ENCODE data around the gene TCOF1.
"Not testable (repeated sequence)": the region's sequence is repeated elsewhere in the genome, so short reads cannot be mapped to it uniquely, and the experiment has no call there.

The TCOF1 gene

GRCh38 chr5:150412319-150413175 is 55.0 kb downstream of the TCOF1 start, which contains the start of gene CD74:
TSS of gene CD74 (minus strand) at chr5:150412910. CDS start at chr5:150412749, 161 bp downstream.
- peak within 1 kb of the TSS; percentile 90 for H2AFZ ChIP-seq (ENCODE audit: low read length)
- peak within 1 kb of the TSS; percentile 38 to 42 for H3K4me3 ChIP-seq (ENCODE audit: low read length in 2 of 2)
- no peak within 1 kb of the TSS for H3K27ac ChIP-seq (replicated peaks; ENCODE audit: low read length)
- H3K23ac ChIP-seq (ENCODE audit: low read depth, low read length, poor library complexity): no peak within 1 kb of the TSS
- H2BK120ac ChIP-seq (ENCODE audit: low read depth, low read length): no peak within 1 kb of the TSS
- H3K4me1 ChIP-seq (ENCODE audit: control insufficient read depth in 2 of 2, insufficient read depth in 1 of 2, low read depth in 1 of 2, low read length in 2 of 2): peaks cover 9 to 12% of the 10 kb centered on the region in 2 donors
- H2BK12ac ChIP-seq (ENCODE audit: low read length): no peak within 1 kb of the TSS
- H3K18ac ChIP-seq (ENCODE audit: low read length): peak within 1 kb of the TSS; percentile 79
- H3K4ac ChIP-seq (ENCODE audit: low read length): no peak within 1 kb of the TSS
- H3K36me3 ChIP-seq (replicated peaks in 1 of 2; ENCODE audit: control insufficient read depth in 2 of 2, insufficient read depth in 2 of 2, low read length in 2 of 2): no peaks in the 10 kb centered on the region
- H2BK15ac ChIP-seq (ENCODE audit: low read length): peak within 1 kb of the TSS; percentile 30
- no peaks in the 10 kb centered on the region for H3K79me1 ChIP-seq (ENCODE audit: low read depth, low read length)
- no peak within 1 kb of the TSS for H4K8ac ChIP-seq (ENCODE audit: low read depth, low read length)
- WGBS, 2 donors (ENCODE audit: extremely low coverage in 2 of 2, insufficient read length in 2 of 2, insufficient replicate concordance in 1 of 2): no CpG with 5 or more reads among the region's 20 CpGs
- no peak within 1 kb of the TSS for H2BK5ac ChIP-seq (ENCODE audit: low read length)
- peak within 1 kb of the TSS; percentile 1 for H4K91ac ChIP-seq (ENCODE audit: low read depth, low read length, poor library complexity)
- H3K4me2 ChIP-seq (ENCODE audit: insufficient read depth, low read length, poor library complexity, severe bottlenecking): peak within 1 kb of the TSS; percentile 70
- no peaks in the 10 kb centered on the region for H3K27me3 ChIP-seq (ENCODE audit: control insufficient read depth in 3 of 3, insufficient read depth in 3 of 3, low read depth in 1 of 3, low read length in 3 of 3)
- DNase-seq (ENCODE audit: low spot score): peak; percentile 65
- H3K9ac ChIP-seq (ENCODE audit: low read depth, low read length, poor library complexity): no peak within 1 kb of the TSS
- no peaks in the 10 kb centered on the region for H3K9me3 ChIP-seq (replicated peaks in 1 of 2; ENCODE audit: control insufficient read depth in 2 of 2, insufficient read depth in 1 of 2, low read depth in 1 of 2, low read length in 2 of 2)
- no peak within 1 kb of the TSS for H3K14ac ChIP-seq (ENCODE audit: low read length)
- no peak within 1 kb of the TSS for H2AK5ac ChIP-seq (ENCODE audit: low read depth, low read length)

DNA sequence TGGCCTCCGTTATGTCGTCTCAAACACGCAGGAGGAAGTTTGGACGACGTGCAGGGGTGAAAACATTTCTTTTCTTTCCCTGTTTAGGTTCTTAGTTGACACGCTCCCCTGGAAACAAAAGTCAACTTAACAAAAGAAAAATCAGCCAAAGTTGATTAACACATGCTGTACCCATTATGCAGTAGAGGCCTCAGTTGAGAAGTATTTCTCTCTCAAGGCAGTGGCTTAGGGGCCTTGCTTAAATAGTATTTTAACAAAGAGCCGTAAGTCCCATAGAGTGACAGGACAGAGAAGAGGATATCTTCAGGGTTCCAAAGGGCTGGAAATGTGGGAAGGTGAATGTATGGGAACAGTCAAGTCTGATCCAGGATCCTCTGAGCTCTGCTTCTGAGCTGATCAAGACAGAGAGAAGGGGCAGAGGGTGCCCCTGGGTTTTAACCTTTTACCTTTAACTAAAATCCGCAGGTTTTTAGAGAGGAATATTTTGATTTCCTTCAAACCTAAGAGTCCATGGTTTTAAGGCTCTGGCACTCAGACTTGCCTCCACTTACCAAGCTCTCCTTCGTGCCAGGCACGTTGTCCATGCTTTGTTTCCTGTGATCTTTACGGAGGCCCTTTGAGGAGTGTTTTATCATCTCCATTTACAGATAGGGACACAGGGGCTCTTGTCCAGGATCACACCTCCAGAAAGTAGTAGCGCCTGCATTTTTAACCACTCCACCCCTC is 55.8 kb downstream of the TCOF1 start:
- Histone ChIP-seq H3K14ac (ENCODE audit: low read length) (no peak overlapping the region), H2AK5ac (ENCODE audit: low read depth, low read length) (no peak overlapping the region), H2BK5ac (ENCODE audit: low read length) (no peak overlapping the region), H3K9me3 (replicated peaks in 1 of 2; ENCODE audit: control insufficient read depth in 2 of 2, insufficient read depth in 1 of 2, low read depth in 1 of 2, low read length in 2 of 2) (no peaks in the 10 kb centered on the region), H2BK15ac (ENCODE audit: low read length) (peak overlapping the region; percentile 30), H3K9ac (ENCODE audit: low read depth, low read length, poor library complexity) (no peak overlapping the region), H3K23ac (ENCODE audit: low read depth, low read length, poor library complexity) (no peak overlapping the region), H3K36me3 (replicated peaks in 1 of 2; ENCODE audit: control insufficient read depth in 2 of 2, insufficient read depth in 2 of 2, low read length in 2 of 2) (no peaks in the 10 kb centered on the region), H2AFZ (ENCODE audit: low read length) (peak overlapping the region; percentile 90), H3K4me1 (ENCODE audit: control insufficient read depth in 2 of 2, insufficient read depth in 1 of 2, low read depth in 1 of 2, low read length in 2 of 2) (peaks cover 9 to 12% of the 10 kb centered on the region in 2 donors), H3K27me3 (ENCODE audit: control insufficient read depth in 3 of 3, insufficient read depth in 3 of 3, low read depth in 1 of 3, low read length in 3 of 3) (no peaks in the 10 kb centered on the region), H2BK12ac (ENCODE audit: low read length) (no peak overlapping the region), H4K91ac (ENCODE audit: low read depth, low read length, poor library complexity) (no peak overlapping the region), H3K4ac (ENCODE audit: low read length) (no peak overlapping the region), H3K79me1 (ENCODE audit: low read depth, low read length) (no peaks in the 10 kb centered on the region), H3K18ac (ENCODE audit: low read length) (peak overlapping the region; percentile 79), H3K27ac (replicated peaks; ENCODE audit: low read length) (no peak overlapping the region), H4K8ac (ENCODE audit: low read depth, low read length) (no peak overlapping the region), H3K4me2 (ENCODE audit: insufficient read depth, low read length, poor library complexity, severe bottlenecking) (peak overlapping the region; percentile 70), H2BK120ac (ENCODE audit: low read depth, low read length) (no peak overlapping the region), H3K4me3 (ENCODE audit: low read length in 2 of 2) (peak overlapping the region in 1 of 2 donors; percentile 38)
- no peak for DNase-seq (ENCODE audit: low spot score)
- no CpG with 5 or more reads among the region's 12 CpGs for WGBS, 2 donors (ENCODE audit: extremely low coverage in 2 of 2, insufficient read length in 2 of 2, insufficient replicate concordance in 1 of 2)

GRCh38 chr5:150413902-150414790 is 56.6 kb downstream of the TCOF1 start:
- no CpG with 5 or more reads among the region's 16 CpGs for WGBS, 2 donors (ENCODE audit: extremely low coverage in 2 of 2, insufficient read length in 2 of 2, insufficient replicate concordance in 1 of 2)
- not testable (repeated sequence) for DNase-seq (ENCODE audit: low spot score); H3K9me3 ChIP-seq (replicated peaks in 1 of 2; ENCODE audit: control insufficient read depth in 2 of 2, insufficient read depth in 1 of 2, low read depth in 1 of 2, low read length in 2 of 2)

More at GRCh38 chr5:150413902-150414790, 56.6 kb downstream of the TCOF1 start:
- H4K91ac ChIP-seq (ENCODE audit: low read depth, low read length, poor library complexity); H3K4ac ChIP-seq (ENCODE audit: low read length); H2BK5ac ChIP-seq (ENCODE audit: low read length); H3K27me3 ChIP-seq (ENCODE audit: control insufficient read depth in 3 of 3, insufficient read depth in 3 of 3, low read depth in 1 of 3, low read length in 3 of 3); H2BK120ac ChIP-seq (ENCODE audit: low read depth, low read length); H2AFZ ChIP-seq (ENCODE audit: low read length); H4K8ac ChIP-seq (ENCODE audit: low read depth, low read length); H3K23ac ChIP-seq (ENCODE audit: low read depth, low read length, poor library complexity); H3K4me3 ChIP-seq (ENCODE audit: low read length in 2 of 2); H3K27ac ChIP-seq (replicated peaks; ENCODE audit: low read length); H3K14ac ChIP-seq (ENCODE audit: low read length); H3K4me2 ChIP-seq (ENCODE audit: insufficient read depth, low read length, poor library complexity, severe bottlenecking); H3K36me3 ChIP-seq (replicated peaks in 1 of 2; ENCODE audit: control insufficient read depth in 2 of 2, insufficient read depth in 2 of 2, low read length in 2 of 2); H2AK5ac ChIP-seq (ENCODE audit: low read depth, low read length); H3K9ac ChIP-seq (ENCODE audit: low read depth, low read length, poor library complexity); H3K79me1 ChIP-seq (ENCODE audit: low read depth, low read length); H2BK12ac ChIP-seq (ENCODE audit: low read length); H3K18ac ChIP-seq (ENCODE audit: low read length): not testable (repeated sequence)
- Histone ChIP-seq H3K4me1 (ENCODE audit: control insufficient read depth in 2 of 2, insufficient read depth in 1 of 2, low read depth in 1 of 2, low read length in 2 of 2) (peaks cover 9 to 12% of the 10 kb centered on the region in 2 donors), H2BK15ac (ENCODE audit: low read length) (peak overlapping the region; percentile 30)
